T-cell (primary cell): ENCODE measurements around the gene NFKBIE. TPM values are rescaled to one million over a fixed set of nuclear protein-coding genes. Genes with fewer than 3 reads are reported as not detected.
A peak's percentile ranks its signal among the peaks of the same experiment; 100 is the strongest.
"Not testable (repeated sequence)": the region's sequence is repeated elsewhere in the genome, so short reads cannot be mapped to it uniquely, and the experiment has no call there.

ENCODE experiments used
- ATAC-seq, 4 experiments: fragments of 200-7000 bp in 3 of 4; fragments of 150-1000 bp in 1 of 4; cut with Tn5 transposase; replicated peaks in 1 of 4; 1 replicate in 3 of 4; 2 replicates in 1 of 4; pipeline ENCODE4 v1.10.0; 2021; ENCODE audit warnings: moderate library complexity in 3 of 4, mild to moderate bottlenecking in 2 of 4, moderate number of reproducible peaks in 1 of 4
- CTCF ChIA-PET, 2 donors: fragments of 300-600 bp; sonication (Branson Sonifier 250); formaldehyde crosslinking; loops; one replicate each; lab custom pipeline; 2022; ENCODE audit warnings: antibody characterized with exemption in 2 of 2; lab: Charles Lee
- POLR2A ChIA-PET, 2 donors: fragments of 300-600 bp; sonication (Branson Sonifier 250); formaldehyde crosslinking; loops; one replicate each; lab custom pipeline; 2022; ENCODE audit warnings: antibody characterized with exemption in 2 of 2; lab: Charles Lee
- DNase-seq, 35 experiments: peaks; one replicate each; pipeline versions ENCODE4 v3.0.0 to v3.0.0-alpha.2; 2013 to 2023
- H3K27ac ChIP-seq: one replicate; pipeline ENCODE4 v1.5.1; 2013; ENCODE audit warnings: low read length
- H3K27me3 ChIP-seq, 2 experiments: replicated peaks in 1 of 2; 1 replicate in 1 of 2; 2 replicates in 1 of 2; pipeline versions ENCODE4 v1.6.1 to v1.7.0; 2013; ENCODE audit warnings: low read length in 1 of 2, mixed read lengths in 1 of 2; ENCODE audit not compliant: control insufficient read depth in 2 of 2, insufficient read depth in 2 of 2; ENCODE audit errors: extremely low read depth in 1 of 2
- H3K36me3 ChIP-seq, 2 donors: 1 replicate in 1 of 2; 2 replicates in 1 of 2; pipeline versions ENCODE4 v1.6.1 to v1.7.0; 2013; ENCODE audit warnings: low read length in 1 of 2; ENCODE audit not compliant: control insufficient read depth in 2 of 2, insufficient read depth in 1 of 2; ENCODE audit errors: extremely low read depth in 1 of 2
- H3K4me1 ChIP-seq, 2 experiments: 1 replicate in 1 of 2; 2 replicates in 1 of 2; pipeline versions ENCODE4 v1.6.1 to v1.7.0; 2013; ENCODE audit warnings: low read length in 2 of 2, mixed read lengths in 1 of 2; ENCODE audit not compliant: insufficient read depth in 2 of 2, control insufficient read depth in 1 of 2; ENCODE audit errors: extremely low read depth in 1 of 2
- H3K4me3 ChIP-seq, 2 donors: 1 replicate in 1 of 2; 2 replicates in 1 of 2; pipeline versions ENCODE4 v1.5.1 to v1.7.0; 2013; ENCODE audit warnings: mild to moderate bottlenecking in 2 of 2, low read length in 1 of 2, moderate library complexity in 1 of 2; ENCODE audit not compliant: control insufficient read depth in 1 of 2; ENCODE audit errors: extremely low read depth in 1 of 2
- H3K9me3 ChIP-seq: 2 replicates; pipeline ENCODE4 v1.7.0; 2013
- H3K27ac Mint-ChIP-seq, 2 donors: one replicate each; pipeline ENCODE4 v1.8.0; 2020 to 2021; ENCODE audit warnings: mild to moderate bottlenecking in 2 of 2, mixed read lengths in 2 of 2
- H3K27me3 Mint-ChIP-seq, 2 donors: one replicate each; pipeline ENCODE4 v1.8.0; 2021 to 2022; ENCODE audit warnings: mixed read lengths in 2 of 2
- H3K36me3 Mint-ChIP-seq: one replicate; pipeline ENCODE4 v1.8.0; 2021; ENCODE audit warnings: mixed read lengths
- H3K4me1 Mint-ChIP-seq, 3 donors: one replicate each; pipeline ENCODE4 v1.8.0; 2020 to 2022; ENCODE audit warnings: mixed read lengths in 3 of 3, mild to moderate bottlenecking in 1 of 3
- H3K4me3 Mint-ChIP-seq, 3 donors: one replicate each; pipeline ENCODE4 v1.8.0; 2020 to 2022; ENCODE audit warnings: mild to moderate bottlenecking in 3 of 3, mixed read lengths in 3 of 3, moderate library complexity in 3 of 3
- H3K9me3 Mint-ChIP-seq, 3 donors: one replicate each; pipeline ENCODE4 v1.8.0; 2020 to 2022; ENCODE audit warnings: mixed read lengths in 3 of 3
- WGBS: methylation state at CpG from one replicate; pipeline ENCODE4 v1.1.5; 2013; ENCODE audit warnings: missing lambda C conversion rate; ENCODE audit not compliant: insufficient coverage; 5-methylcytosine and 5-hydroxymethylcytosine counted together
- total RNA-seq, 35 experiments: library from RNA in 6 of 35; stranded (reverse) in 6 of 35; fragments of 120-200 nt in 1 of 35; gene quantifications; one replicate each; pipeline versions ENCODE4 v1.2.1 to v1.2.4 and lab custom pipeline; 2013 to 2026

The NFKBIE gene
- total RNA-seq, 5 donors from 2014 or later (not counting 1 experiment from before 2014, with no cell fraction given), result 9.9 to 35.0 (median 13.6) TPM

DNA sequence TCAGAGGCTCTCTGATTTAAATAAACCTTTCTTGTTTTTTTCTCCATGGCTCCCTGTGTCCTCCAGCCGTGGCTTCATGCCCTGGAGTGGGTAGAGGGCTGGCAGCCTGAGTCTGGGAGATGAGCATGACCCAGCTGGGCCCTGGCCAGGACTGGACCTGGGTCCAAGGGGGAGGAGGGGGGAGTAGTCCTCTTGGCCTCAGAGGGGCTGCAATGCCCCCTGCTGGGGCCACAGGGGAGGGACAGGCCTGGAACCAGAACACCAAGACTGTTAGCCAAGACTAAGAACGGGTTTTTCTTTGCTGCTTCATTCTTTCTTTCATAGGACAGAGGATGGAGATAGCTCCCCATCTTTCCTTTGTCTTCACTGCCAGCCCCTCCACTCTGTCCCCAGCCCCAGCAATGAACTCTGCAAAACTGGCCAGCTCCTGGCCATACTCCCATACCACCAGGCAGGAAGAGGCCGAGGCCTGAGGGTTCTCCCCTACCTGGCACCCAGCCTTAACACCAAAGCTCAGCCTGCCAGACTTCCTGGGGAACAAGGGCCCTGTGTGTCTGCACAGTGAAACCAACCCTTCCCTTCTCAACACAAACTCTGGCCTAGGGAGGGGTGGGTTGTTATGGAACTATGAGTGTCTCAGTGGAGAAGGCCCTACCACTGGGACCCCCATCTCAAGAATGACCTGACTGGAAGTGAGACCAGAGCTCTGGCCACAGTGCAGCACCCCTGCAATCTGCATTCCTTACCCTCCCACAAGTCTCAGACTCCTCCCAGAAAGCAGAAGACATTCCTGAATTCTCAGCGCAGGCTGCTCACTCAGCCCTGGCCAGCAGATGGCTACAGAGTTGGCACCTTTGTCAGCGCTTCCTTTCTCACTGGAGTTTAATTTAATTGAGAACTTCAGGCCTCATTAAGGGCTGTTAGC, 31.0 kb downstream of the NFKBIE start:
- ChIA-PET POLR2A (interaction anchor here in 1 of 2 donors (0.6 to 0.8 kb wide), 2 partner anchors 12 to 525 kb away, joined by 3 to 6 read pairs; partner anchors contain the start of gene HSP90AB1), CTCF (interaction anchor here (0.7 to 2.1 kb wide), 4 partner anchors 10 to 138 kb away, joined by 3 to 8 read pairs (median 6); partner anchors contain the start of gene SLC29A1 (in 2 of the 2))
- Histone ChIP-seq H3K27me3 (no peaks in the 10 kb centered on the region), H3K9me3 (no peaks in the 10 kb centered on the region), H3K27ac (no peak overlapping the region), H3K4me3 (no peak overlapping the region), H3K36me3 (no peaks in the 10 kb centered on the region), H3K4me1 (peaks cover 0 to 11% of the 10 kb centered on the region in 2 experiments)
- no peak overlapping the region for H3K27ac Mint-ChIP-seq
- no peak overlapping the region for H3K4me3 Mint-ChIP-seq
- ATAC-seq (no peak), DNase-seq (no peak)
- peaks cover 8 to 10% (median 8%) of the 10 kb centered on the region in 3 donors for H3K4me1 Mint-ChIP-seq
- H3K27me3 Mint-ChIP-seq, result no peaks in the 10 kb centered on the region
- 79% methylated on average over 3 of the region's 5 CpGs for WGBS
- H3K9me3 Mint-ChIP-seq, result no peaks in the 10 kb centered on the region
- no peaks in the 10 kb centered on the region for H3K36me3 Mint-ChIP-seq

DNA sequence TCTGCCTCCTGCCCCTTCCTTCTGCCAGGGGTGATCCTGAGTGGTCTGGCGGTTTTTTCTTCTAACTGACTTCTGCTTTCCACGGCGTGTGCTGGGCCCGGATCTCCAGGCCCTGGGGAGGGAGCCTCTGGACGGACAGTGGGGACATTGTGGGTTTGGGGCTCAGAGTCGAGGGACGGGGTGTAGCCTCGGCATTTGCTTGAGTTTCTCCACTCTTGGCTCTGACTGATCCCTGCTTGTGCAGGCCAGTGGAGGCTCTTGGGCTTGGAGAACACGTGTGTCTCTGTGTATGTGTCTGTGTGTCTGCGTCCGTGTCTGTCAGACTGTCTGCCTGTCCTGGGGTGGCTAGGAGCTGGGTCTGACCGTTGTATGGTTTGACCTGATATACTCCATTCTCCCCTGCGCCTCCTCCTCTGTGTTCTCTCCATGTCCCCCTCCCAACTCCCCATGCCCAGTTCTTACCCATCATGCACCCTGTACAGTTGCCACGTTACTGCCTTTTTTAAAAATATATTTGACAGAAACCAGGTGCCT, 31.7 kb downstream of the NFKBIE start:
- no peak overlapping the region for H3K27ac Mint-ChIP-seq
- no peak overlapping the region for H3K4me3 ChIP-seq
- no peaks in the 10 kb centered on the region for H3K36me3 ChIP-seq
- no peaks in the 10 kb centered on the region for H3K36me3 Mint-ChIP-seq
- no peaks in the 10 kb centered on the region for H3K9me3 ChIP-seq
- POLR2A ChIA-PET, result no interaction called here
- H3K27me3 ChIP-seq, result no peaks in the 10 kb centered on the region
- H3K4me1 ChIP-seq, result peaks cover 0 to 11% of the 10 kb centered on the region in 2 experiments
- H3K4me3 Mint-ChIP-seq, result no peak overlapping the region
- H3K9me3 Mint-ChIP-seq, result no peaks in the 10 kb centered on the region
- peaks cover 7 to 10% (median 8%) of the 10 kb centered on the region in 3 donors for H3K4me1 Mint-ChIP-seq
- no peak for DNase-seq
- no peak overlapping the region for H3K27ac ChIP-seq
- WGBS, result 92% methylated on average over 12 of the region's 14 CpGs
- ATAC-seq, result no peak
- H3K27me3 Mint-ChIP-seq, result no peaks in the 10 kb centered on the region
- CTCF ChIA-PET, result interaction anchor here (0.7 to 1.4 kb wide), 3 partner anchors 10 to 61 kb away, joined by 3 to 4 read pairs (median 3); partner anchors contain the start of gene SLC29A1 (in 1 of the 2)

DNA sequence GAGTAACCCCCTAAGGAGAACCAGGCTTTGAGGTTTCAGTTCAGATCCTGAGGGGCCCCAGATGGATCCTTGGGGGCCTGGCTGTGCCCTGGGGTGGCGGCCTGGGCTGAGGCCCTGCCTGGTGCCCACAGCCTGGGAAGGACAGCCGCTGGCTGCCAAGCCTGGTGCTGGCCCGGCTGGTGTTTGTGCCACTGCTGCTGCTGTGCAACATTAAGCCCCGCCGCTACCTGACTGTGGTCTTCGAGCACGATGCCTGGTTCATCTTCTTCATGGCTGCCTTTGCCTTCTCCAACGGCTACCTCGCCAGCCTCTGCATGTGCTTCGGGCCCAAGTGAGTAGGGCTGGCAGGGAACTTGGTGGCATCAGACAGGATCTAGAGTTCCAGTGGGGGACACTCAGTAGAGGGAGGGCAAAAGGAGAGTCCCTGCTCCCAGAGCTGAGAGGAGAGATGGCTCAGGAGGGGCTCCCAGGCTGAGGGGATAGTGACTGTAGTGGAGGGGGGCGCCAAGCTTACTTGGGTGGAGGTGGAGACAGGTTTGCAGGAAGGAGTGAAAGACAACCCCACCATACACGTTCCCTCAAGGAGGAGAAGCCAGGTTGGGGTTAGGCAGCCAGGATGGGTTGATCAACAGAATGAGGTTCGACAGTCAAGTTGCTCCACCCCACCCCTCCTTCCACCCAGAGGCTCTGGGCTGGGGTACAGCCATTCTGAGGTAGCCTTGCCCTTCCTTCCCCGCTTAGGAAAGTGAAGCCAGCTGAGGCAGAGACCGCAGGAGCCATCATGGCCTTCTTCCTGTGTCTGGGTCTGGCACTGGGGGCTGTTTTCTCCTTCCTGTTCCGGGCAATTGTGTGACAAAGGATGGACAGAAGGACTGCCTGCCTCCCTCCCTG, 32.4 kb downstream of the NFKBIE start:
- Histone ChIP-seq H3K27ac (no peak overlapping the region), H3K36me3 (no peaks in the 10 kb centered on the region), H3K27me3 (no peaks in the 10 kb centered on the region), H3K4me3 (no peak overlapping the region), H3K4me1 (peaks cover 0 to 8% of the 10 kb centered on the region in 2 experiments), H3K9me3 (no peaks in the 10 kb centered on the region)
- H3K4me1 Mint-ChIP-seq, result peaks cover 0 to 7% (median 6%) of the 10 kb centered on the region in 3 donors
- H3K27me3 Mint-ChIP-seq, result no peaks in the 10 kb centered on the region
- no peaks in the 10 kb centered on the region for H3K36me3 Mint-ChIP-seq
- no peak for DNase-seq
- ChIA-PET POLR2A (no interaction called here), CTCF (interaction anchor here in 1 of 2 donors (0.9 kb wide), 1 partner anchor 36 kb away, joined by 3 read pairs; no protein-coding TSS in a partner anchor)
- 96% methylated on average over 10 of the region's 16 CpGs for WGBS
- H3K27ac Mint-ChIP-seq, result peak overlapping the region in 1 of 2 donors; percentile 3
- no peaks in the 10 kb centered on the region for H3K9me3 Mint-ChIP-seq
- H3K4me3 Mint-ChIP-seq, result no peak overlapping the region
- no peak for ATAC-seq

- H3K36me3 ChIP-seq, H3K27ac Mint-ChIP-seq, ATAC-seq, H3K4me1 ChIP-seq, H3K27ac ChIP-seq, H3K4me3 Mint-ChIP-seq, DNase-seq, H3K9me3 ChIP-seq, H3K4me1 Mint-ChIP-seq, POLR2A ChIA-PET, H3K36me3 Mint-ChIP-seq, H3K27me3 Mint-ChIP-seq, H3K4me3 ChIP-seq, H3K9me3 Mint-ChIP-seq, CTCF ChIA-PET, H3K27me3 ChIP-seq: not testable (repeated sequence)
- WGBS, result 91% methylated on average over 4 of the region's 9 CpGs
Observed at GRCh38 chr6:44231426-44231825, 33.9 kb downstream of the NFKBIE start.

GRCh38 chr6:44230034-44230675, 35.2 kb downstream of the NFKBIE start:
- Mint-ChIP-seq H3K9me3 (no peaks in the 10 kb centered on the region), H3K36me3 (no peaks in the 10 kb centered on the region), H3K27me3 (no peaks in the 10 kb centered on the region), H3K4me3 (no peak overlapping the region), H3K27ac (no peak overlapping the region), H3K4me1 (no peaks in the 10 kb centered on the region)
- Histone ChIP-seq H3K4me3 (no peak overlapping the region), H3K27me3 (peaks cover 0 to 5% of the 10 kb centered on the region in 2 experiments), H3K27ac (no peak overlapping the region), H3K4me1 (no peaks in the 10 kb centered on the region), H3K36me3 (no peaks in the 10 kb centered on the region), H3K9me3 (no peaks in the 10 kb centered on the region)
- no peak for DNase-seq
- POLR2A ChIA-PET, result no interaction called here
- WGBS, result 100% methylated on average over 2 of the region's 10 CpGs
- CTCF ChIA-PET, result no interaction called here
- no peak for ATAC-seq
